Urothelium cell line (cell line): ENCODE results near the gene IDH2.

Source experiments
- DNase-seq: peaks from one replicate; pipeline ENCODE4 v3.0.0; 2011; ENCODE audit warnings: low spot score, mixed read lengths
- FAIRE-seq: peaks from 2 replicates; lab custom pipeline; 2011; peaks lifted over from hg19 to GRCh38; lab: Jason Lieb, UNC

Gene IDH2

GRCh38 chr15:90049030-90049429 lies 53.2 kb downstream of the IDH2 start:
- FAIRE-seq = no peak
- DNase-seq = no peak

- DNase-seq = no peak
- FAIRE-seq = no peak
These were observed 54.2 kb downstream of the IDH2 start for GRCh38 chr15:90047956-90048575.

- FAIRE-seq (no peak), DNase-seq (no peak)
These were observed 55.3 kb downstream of the IDH2 start for GRCh38 chr15:90046911-90047392.

- DNase-seq (no peak), FAIRE-seq (no peak)
These were observed 56.0 kb downstream of the IDH2 start for GRCh38 chr15:90046289-90046688.

- DNase-seq = no peak
- no peak for FAIRE-seq
These were observed 57.3 kb downstream of the IDH2 start for GRCh38 chr15:90044916-90045371.

GRCh38 chr15:90044191-90044590 lies 58.1 kb downstream of the IDH2 start:
- DNase-seq (no peak), FAIRE-seq (no peak)

GRCh38 chr15:90043530-90044010 lies 58.7 kb downstream of the IDH2 start:
- FAIRE-seq = no peak
- DNase-seq = no peak

GRCh38 chr15:90042766-90043529 lies 59.3 kb downstream of the IDH2 start:
- FAIRE-seq (no peak), DNase-seq (no peak)

- DNase-seq = no peak
- FAIRE-seq = no peak
These were observed 59.9 kb downstream of the IDH2 start for GRCh38 chr15:90042356-90042755.

GRCh38 chr15:90040618-90041017 lies 61.6 kb downstream of the IDH2 start:
- no peak for FAIRE-seq
- no peak for DNase-seq

- no peak for DNase-seq
- no peak for FAIRE-seq
These were observed 62.3 kb downstream of the IDH2 start for GRCh38 chr15:90039996-90040395.

- no peak for FAIRE-seq
- DNase-seq = no peak
These were observed 63.6 kb downstream of the IDH2 start for GRCh38 chr15:90038632-90039095.

GRCh38 chr15:90037961-90038631 lies 64.2 kb downstream of the IDH2 start:
- FAIRE-seq (no peak), DNase-seq (no peak)

- FAIRE-seq (no peak), DNase-seq (no peak)
These were observed 64.8 kb downstream of the IDH2 start for GRCh38 chr15:90037511-90037860.

- FAIRE-seq = no peak
- DNase-seq = no peak
These were observed 65.3 kb downstream of the IDH2 start for GRCh38 chr15:90036806-90037510.

- DNase-seq (no peak), FAIRE-seq (no peak)
These were observed 65.9 kb downstream of the IDH2 start for GRCh38 chr15:90036343-90036742.

GRCh38 chr15:90035840-90036230 lies 66.4 kb downstream of the IDH2 start:
- no peak for DNase-seq
- FAIRE-seq = no peak

- FAIRE-seq (no peak), DNase-seq (peak; percentile 51)
These were observed 67.0 kb downstream of the IDH2 start for GRCh38 chr15:90035095-90035839.

GRCh38 chr15:90033448-90033847 lies 68.8 kb downstream of the IDH2 start:
- no peak for DNase-seq
- no peak for FAIRE-seq
